ENCODE data around the gene ZCCHC7.
"Not testable (repeated sequence)": the region's sequence is repeated elsewhere in the genome, so short reads cannot be mapped to it uniquely, and the experiment has no call there.

ZCCHC7 gene

GRCh38 chr9:37119907-37120842 lies at the start of gene ZCCHC7:
Gene ZCCHC7 (plus strand): TSS chr9:37120574.
- DNase-seq, result peak; percentile 98 to 99

- DNase-seq, result not testable (repeated sequence)
Observed at GRCh38 chr9:37074790-37075189, 45.6 kb upstream of the ZCCHC7 start.

DNA sequence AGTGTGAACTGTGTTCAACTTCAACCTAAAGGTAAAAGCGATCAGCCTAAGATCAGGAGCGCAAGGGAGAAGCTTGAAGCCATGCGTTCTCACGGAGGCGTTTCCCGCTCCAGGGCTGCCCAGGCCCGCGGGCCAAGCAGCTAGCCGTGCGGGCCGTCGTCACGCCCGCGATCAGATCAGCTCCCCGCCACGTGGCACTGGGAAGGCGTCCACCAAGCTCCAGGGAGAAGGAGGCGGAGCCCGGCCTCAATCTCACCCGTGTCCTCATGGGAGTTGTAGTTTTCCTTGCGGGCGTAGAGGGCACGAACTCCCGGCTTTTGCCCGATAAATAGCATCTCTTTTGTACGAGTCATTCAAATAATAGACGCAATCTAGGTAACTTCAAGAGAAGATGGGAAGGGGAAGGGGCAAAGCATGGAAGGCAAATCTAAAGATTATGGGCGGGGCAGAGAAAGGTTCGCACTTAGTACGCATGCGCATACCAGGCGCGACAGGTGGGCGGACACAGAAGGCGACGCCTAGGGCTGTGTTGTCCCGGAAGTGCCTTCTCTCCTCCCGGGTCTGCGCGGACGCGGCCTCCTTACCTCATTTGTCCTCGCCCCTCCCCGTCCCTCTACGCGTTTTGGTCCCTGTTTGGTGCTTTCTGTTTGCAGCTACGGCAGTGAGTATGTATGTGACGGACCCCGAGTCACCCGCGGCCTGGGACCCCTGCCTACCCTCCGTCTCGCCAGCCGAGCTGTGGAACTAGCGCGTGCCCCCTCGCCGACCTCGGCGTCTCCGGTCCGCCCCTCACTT lies 40.8 kb upstream of the ZCCHC7 start:
- DNase-seq, result peak; percentile 93 to 94

GRCh38 chr9:37080165-37080628 lies 40.2 kb upstream of the ZCCHC7 start:
- not testable (repeated sequence) for DNase-seq

- not testable (repeated sequence) for DNase-seq
Observed at GRCh38 chr9:37081507-37081906, 38.9 kb upstream of the ZCCHC7 start.

GRCh38 chr9:37082214-37082765 lies 38.1 kb upstream of the ZCCHC7 start:
- no peak for DNase-seq

GRCh38 chr9:37083654-37084053 lies 36.7 kb upstream of the ZCCHC7 start:
- DNase-seq, result no peak

DNA sequence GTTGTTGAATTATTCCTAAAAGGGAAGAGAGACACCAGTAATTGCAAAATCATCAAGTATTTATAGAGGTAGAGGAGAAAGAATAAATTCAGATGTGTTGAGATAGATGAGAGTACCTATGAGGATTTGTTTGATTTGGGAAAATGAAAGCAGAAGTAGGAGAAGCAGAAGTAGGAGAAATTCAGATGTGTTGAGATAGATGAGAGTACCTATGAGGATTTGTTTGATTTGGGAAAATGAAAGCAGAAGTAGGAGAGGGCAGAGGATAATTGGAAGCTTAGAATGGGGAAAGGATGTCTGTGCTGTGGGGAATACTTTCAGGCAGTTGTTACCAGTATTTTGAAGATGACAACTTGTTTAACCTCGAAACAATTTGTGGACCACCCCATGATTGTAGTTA lies 35.1 kb upstream of the ZCCHC7 start:
- DNase-seq, result no peak

DNA sequence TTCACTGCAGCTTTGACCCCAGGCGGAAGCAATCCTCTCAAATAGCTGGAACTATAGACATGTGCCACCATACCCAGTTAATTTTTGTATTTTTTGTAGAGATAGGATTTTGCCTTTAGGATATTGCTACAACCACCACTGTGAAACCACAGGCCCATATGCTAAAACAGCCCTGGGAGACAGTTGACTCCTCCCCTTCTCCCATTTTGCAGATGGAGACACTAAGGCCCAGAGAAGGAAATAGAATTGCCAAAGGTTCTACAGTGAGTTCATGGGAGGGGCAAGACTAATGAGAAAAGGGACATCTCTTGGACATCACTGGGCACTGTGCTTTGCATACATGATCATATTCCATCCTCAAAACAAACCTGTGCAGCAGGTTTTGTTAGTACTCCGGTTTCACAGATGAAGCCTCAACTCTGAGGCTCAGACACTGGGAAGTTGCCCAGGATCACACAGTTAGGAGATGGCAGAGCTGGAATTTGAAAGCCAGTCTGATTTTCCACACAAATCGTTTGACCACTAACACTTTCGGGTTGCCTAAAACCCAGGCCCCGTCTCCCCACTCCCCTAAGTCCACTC lies 27.6 kb upstream of the ZCCHC7 start:
- not testable (repeated sequence) for DNase-seq

DNA sequence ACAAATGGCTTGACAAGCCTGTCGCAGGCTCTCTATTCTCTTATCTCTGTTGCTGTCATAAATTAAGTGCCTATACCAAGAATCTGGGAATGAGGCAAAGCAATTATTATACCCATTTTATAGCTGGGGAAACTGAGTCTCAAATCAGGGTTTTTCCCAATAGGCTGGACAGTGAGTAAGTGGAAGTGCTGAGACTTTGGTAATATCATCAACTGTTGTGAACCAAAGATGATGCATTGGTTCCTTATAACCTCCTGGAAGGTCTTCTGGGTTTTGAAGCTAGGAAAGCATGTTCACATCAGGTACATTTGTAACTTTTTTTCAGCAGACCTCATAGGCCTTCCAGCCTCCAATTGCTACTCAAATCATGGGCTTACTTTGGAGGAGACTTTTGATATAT lies 25.6 kb upstream of the ZCCHC7 start:
- no peak for DNase-seq

DNA sequence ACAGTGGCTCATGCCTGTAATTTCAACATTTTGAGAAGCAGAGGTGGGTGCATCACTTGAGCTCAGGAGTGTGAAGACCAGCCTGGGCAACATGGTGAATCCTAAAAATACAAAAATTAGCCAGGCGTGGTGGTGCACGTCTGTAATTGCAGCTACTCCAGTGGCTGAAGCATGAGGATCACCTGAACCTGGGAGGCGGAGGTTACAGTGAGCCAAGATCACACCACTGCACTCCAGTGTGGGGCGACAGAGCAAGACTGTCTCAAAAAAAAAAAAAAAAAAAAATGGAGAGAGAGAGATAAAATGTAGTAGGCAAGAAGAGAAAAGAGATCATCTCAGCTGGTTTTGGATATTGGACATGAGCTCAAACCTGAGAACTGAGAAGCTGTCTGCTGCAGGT lies 23.7 kb upstream of the ZCCHC7 start:
- DNase-seq, result no peak

DNA sequence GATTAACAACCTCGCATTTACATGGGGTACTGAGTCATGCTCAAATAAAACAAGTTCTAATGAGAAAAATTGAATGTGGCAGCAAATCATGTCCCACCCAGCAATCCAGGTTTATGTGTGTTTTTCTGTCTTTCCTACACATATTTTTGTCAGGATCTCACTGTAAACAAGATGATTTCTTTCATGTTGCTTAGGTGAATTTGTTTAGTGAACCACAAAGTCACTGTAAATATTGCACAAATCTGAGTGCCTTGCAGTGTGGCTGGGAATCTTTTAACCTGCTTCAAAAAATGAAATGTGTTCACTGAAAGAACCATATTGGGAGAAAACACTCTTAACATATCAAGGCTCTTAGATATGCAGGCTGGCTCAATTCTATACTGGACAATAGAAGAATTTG lies 23.1 kb upstream of the ZCCHC7 start:
- no peak for DNase-seq

GRCh38 chr9:37100327-37100726 lies 20.0 kb upstream of the ZCCHC7 start:
- no peak for DNase-seq

- DNase-seq, result no peak
Observed at GRCh38 chr9:37100741-37101140, 19.6 kb upstream of the ZCCHC7 start.

DNA sequence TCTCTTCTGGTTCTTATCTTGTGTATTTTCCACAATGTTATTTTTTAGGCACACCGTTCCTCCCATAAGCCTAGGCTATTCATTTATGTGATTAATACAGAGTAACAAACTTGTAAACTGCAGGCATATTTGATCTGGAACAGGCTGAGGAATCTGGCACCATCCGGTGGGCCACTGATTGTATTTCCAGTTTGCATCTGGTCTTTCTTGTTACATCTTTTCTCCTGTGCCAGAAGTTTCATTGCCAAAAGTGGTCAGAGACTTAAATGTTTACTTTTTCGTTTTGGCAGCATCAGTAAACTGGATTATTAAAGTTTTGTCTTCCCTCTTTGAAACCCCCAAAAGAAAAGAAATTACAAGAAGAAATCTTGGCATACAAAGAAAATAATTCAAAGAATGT lies 17.9 kb upstream of the ZCCHC7 start:
- no peak for DNase-seq

DNA sequence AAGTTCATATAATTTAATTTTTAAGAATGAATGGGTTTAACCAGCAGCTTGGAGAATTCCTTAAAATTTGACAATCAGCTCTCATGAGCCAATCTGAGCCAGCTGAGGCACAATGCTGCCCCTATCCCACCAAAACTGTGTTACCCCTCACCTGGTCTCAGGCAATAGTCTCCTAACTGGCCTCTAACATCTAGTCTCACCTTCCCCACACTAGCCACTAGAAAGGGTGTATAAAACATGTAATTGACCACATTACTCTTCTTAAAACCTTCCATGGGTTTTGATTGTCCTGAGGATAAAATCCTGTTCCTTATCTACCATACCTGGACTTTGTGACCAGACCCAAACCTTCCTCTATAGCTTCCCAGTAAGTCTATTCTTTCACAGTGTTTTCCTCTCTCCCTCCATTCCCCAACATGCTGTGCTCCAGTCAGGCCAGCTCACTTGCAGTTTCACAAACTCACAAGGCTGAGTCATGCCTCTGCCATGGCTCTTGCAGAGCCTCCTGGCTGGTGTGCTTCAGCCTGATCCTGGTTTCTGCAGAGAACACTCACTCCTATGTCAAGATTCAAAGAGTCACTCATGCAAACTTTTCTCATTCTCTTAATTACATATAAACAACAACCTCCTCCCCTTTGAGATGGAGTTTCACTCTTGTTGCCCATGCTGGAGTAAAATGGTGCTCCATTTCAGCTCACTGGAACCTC lies 16.0 kb upstream of the ZCCHC7 start:
- peak; percentile 27 to 36 for DNase-seq

DNA sequence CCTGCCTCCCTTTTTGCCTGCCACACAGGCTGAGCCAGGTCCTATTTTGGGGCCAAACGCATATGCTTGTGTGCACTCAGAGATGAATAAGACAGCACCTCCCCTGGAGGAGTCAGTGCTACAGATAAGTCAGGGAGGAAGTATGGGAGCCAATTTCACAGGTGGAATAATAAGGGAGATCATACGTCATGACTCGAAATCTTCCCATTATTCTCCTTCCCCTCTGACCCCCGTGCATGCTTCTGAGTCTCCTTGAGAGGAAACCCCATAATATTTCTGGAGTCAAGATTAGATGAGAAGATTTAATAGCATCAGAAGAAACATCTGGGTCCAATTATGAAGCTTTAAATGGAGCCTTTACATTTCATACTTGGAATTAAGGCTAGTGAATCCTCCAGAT lies 15.1 kb upstream of the ZCCHC7 start:
- no peak for DNase-seq

GRCh38 chr9:37107701-37108100 lies 12.7 kb upstream of the ZCCHC7 start:
- no peak for DNase-seq

DNA sequence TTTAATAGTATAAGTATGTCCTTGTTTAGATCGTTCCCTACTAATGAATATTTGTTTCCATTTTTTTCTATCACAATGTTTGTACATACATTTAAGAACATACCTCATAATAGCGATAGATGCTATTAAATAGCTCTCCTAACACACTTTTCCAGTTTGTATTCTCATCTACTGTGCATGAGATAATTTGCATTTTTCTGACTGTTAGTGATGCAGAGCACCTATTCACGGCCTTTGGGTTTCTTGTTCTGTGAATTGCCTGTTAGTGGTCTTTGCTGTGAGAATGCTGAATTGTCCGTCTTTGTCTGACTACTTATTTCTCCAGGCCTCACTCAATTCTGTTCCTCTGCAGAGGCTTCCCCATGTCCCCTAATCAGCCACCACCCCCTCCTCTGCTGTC lies 5.9 kb upstream of the ZCCHC7 start:
- not testable (repeated sequence) for DNase-seq

- DNase-seq, result no peak
Observed at GRCh38 chr9:37117956-37118355, 2.4 kb upstream of the ZCCHC7 start.

DNA sequence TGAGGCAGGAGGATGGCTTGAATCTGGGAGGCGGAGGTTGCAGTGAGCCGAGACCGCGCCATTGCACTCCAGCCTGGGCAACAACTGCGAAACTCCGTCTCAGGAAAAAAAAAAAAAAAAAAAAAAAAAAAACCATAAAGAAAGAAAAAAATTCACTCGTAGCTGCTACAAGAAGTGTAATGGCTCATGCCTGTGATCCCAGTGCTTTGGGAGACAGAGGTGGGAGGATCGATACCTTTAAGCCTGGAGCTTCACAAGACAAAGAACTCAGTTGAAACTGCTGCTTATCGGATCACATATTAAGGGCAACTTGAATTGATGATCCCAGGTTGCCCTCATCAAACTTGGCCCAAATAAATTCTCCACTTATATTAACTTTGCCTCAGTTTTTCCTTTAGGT lies 1.0 kb upstream of the ZCCHC7 start:
- no peak for DNase-seq

DNA sequence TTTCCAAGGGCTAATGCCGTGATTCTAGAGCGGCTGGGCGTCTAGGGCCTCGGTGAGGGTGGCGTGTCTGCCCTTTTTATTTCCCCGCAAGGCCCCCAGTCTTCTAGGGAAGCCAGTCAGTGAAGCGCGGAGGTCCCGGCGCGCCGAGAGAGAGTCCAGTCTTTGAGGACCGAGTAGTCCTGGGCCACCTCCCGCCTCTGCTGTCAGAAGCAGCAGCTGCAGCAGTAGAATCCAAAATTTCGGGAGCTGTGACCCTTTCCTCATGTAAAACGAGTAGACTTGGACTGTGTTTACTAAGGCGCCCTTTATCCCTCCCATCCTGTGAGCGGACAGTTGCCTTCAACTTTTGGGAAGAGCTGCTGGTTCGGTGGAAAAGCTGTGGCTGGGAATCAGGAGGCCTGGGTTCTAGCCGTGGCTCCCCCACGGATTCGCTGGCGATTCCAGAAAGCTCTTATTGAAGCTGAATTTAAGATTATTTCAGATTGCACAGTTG lies 515 bp downstream of the ZCCHC7 start:
- not testable (repeated sequence) for DNase-seq
